Lower leg skin (tissue), 4 donors: ENCODE measurements around the gene CDH16. TPM values are rescaled to one million over a fixed set of nuclear protein-coding genes. Genes with fewer than 3 reads are reported as not detected.

Source experiments
- DNase-seq, 2 donors: peaks; one replicate each; pipeline ENCODE4 v3.0.0-alpha.2; 2019; ENCODE audit warnings: low spot score in 2 of 2
- H3K4me3 ChIP-seq: fragments of 200-600 bp; sonication (generic); 2 replicates; pipeline ENCODE4 v1.5.1; 2017; ENCODE audit warnings: mild to moderate bottlenecking, low read depth; ENCODE audit not compliant: poor library complexity, severe bottlenecking
- POLR2A ChIP-seq, 2 donors: fragments of 450-650 bp; IDR thresholded peaks; one replicate each; pipeline ENCODE4 v1.6.1; 2016 to 2017; ENCODE audit warnings: antibody characterized with exemption in 2 of 2, mild to moderate bottlenecking in 1 of 2, moderate library complexity in 1 of 2
- WGBS, 2 donors: methylation state at CpG; one replicate each; pipeline ENCODE4 v1.1.5; 2018; 5-methylcytosine and 5-hydroxymethylcytosine counted together
- intact Hi-C: fragments of 100-400 bp; cut with DNase I; formaldehyde crosslinking; loops from one replicate; pipeline ENCODE4 v1.15.0; 2023; ENCODE audit warnings: low total_unique reads
- total RNA-seq, 4 donors: library from RNA; depleted of rRNA; stranded (reverse); fragments of >200 nt; gene quantifications; one replicate each; pipeline ENCODE4 v1.1.0, GENCODE V29; 2016
- TF ChIP-seq, protein P1 (sequence below), 3 donors: fragments of 450-650 bp; IDR thresholded peaks; one replicate each; pipeline ENCODE4 v1.5.1; 2016; ENCODE audit warnings: antibody characterized with exemption in 3 of 3, mild to moderate bottlenecking in 3 of 3, moderate library complexity in 2 of 3

CDH16 gene
- total RNA-seq, 4 donors from 2014 or later, result 0.10 to 0.58 TPM; not detected in 2

GRCh38 chr16:66917741-66918140 lies 944 bp downstream of the CDH16 start:
- no peak for DNase-seq
- intact Hi-C loops, result no loop called here
- H3K4me3 ChIP-seq, result no peak overlapping the region
- TF ChIP-seq, protein P1, sequence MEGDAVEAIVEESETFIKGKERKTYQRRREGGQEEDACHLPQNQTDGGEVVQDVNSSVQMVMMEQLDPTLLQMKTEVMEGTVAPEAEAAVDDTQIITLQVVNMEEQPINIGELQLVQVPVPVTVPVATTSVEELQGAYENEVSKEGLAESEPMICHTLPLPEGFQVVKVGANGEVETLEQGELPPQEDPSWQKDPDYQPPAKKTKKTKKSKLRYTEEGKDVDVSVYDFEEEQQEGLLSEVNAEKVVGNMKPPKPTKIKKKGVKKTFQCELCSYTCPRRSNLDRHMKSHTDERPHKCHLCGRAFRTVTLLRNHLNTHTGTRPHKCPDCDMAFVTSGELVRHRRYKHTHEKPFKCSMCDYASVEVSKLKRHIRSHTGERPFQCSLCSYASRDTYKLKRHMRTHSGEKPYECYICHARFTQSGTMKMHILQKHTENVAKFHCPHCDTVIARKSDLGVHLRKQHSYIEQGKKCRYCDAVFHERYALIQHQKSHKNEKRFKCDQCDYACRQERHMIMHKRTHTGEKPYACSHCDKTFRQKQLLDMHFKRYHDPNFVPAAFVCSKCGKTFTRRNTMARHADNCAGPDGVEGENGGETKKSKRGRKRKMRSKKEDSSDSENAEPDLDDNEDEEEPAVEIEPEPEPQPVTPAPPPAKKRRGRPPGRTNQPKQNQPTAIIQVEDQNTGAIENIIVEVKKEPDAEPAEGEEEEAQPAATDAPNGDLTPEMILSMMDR (IDR thresholded peaks at IDR 0.05), result no peak
- no peak for TF ChIP-seq POLR2A (IDR thresholded peaks at IDR 0.05)
- 80 to 88% methylated on average over 8 to 9 of the region's 9 CpGs for WGBS, 2 donors

DNA sequence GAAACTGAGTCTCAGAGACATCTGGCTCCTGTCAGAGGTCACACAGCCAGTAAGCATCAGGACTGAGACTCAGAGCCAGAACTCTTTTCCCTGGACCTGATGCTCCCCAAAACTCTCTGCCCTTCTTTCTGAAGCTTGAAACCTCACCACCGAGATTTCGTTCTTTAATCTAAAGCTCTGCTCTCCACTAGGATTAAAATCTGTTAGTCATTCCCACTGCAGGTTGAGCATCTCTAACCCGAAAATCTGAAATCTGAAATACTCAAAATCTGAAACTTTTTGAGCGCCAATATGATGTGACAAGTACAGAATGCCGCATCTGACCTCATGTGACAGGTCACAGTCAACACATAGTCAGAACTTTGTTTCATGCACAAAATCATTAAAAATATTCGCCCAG lies 2.2 kb downstream of the CDH16 start:
- TF ChIP-seq, protein P1 (IDR thresholded peaks at IDR 0.05), result no peak
- TF ChIP-seq POLR2A (IDR thresholded peaks at IDR 0.05), result no peak
- 84 to 88% methylated on average over 6 of the region's 6 CpGs for WGBS, 2 donors
- no peak for DNase-seq
- intact Hi-C loops, result no loop called here
- H3K4me3 ChIP-seq, result no peak overlapping the region

GRCh38 chr16:66915041-66915440 lies 3.6 kb downstream of the CDH16 start:
- no peak for DNase-seq
- 69 to 70% methylated on average over 7 of the region's 7 CpGs for WGBS, 2 donors
- no peak overlapping the region for H3K4me3 ChIP-seq
- TF ChIP-seq, protein P1 (IDR thresholded peaks at IDR 0.05), result no peak
- TF ChIP-seq POLR2A (IDR thresholded peaks at IDR 0.05), result no peak
- intact Hi-C loops, result no loop called here

DNA sequence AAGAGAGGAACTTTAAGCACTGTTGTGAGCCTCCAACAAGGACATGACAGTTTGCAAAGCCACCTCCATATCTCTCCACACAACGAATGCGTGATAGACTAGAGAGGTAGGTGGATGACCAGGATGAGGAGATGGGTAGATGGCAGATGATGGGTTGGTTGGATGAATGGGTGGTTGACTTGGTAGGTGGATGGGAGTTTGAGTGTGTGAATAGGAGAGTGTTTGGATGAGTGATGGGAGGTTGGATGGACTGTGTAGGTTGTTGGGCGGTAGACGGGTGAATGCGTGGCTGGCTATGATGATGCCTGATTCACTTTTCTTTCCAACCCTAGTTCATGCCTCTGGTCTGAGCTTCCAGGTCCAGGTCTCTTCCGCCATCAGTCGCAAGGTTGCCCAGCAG lies 4.1 kb downstream of the CDH16 start:
- intact Hi-C loops, result no loop called here
- DNase-seq, result no peak

DNA sequence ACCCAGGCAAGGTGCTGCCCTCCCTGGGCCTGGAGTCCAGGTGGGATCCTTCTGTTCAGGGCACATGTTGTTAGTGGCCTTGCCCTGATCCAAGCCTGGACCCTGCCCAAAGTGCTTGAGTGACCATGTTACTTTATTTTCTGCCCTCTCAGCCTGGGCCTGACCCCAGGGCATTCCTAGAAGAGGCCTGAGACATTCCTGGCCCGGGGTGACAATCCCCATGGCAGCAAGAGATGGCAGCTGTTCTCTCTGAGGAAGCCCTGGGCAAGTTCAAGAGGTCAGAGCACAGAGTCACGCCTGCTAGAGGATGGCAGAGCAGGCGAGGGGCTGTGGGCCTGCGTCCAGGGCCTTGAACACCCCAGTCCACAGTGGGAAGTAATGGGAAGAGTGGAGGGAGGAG lies 5.0 kb downstream of the CDH16 start:
- no peak overlapping the region for H3K4me3 ChIP-seq
- no peak for DNase-seq
- no peak for TF ChIP-seq POLR2A (IDR thresholded peaks at IDR 0.05)
- TF ChIP-seq, protein P1 (IDR thresholded peaks at IDR 0.05), result no peak
- intact Hi-C loops, result no loop called here
- 90% methylated on average over 4 of the region's 4 CpGs for WGBS, 2 donors

More for the DNA sequence above, 4.1 kb downstream of the CDH16 start:
- WGBS, 2 donors, result 95 to 97% methylated on average over 7 of the region's 7 CpGs
- no peak overlapping the region for H3K4me3 ChIP-seq
- TF ChIP-seq, protein P1 (IDR thresholded peaks at IDR 0.05), result no peak
- TF ChIP-seq POLR2A (IDR thresholded peaks at IDR 0.05), result no peak

DNA sequence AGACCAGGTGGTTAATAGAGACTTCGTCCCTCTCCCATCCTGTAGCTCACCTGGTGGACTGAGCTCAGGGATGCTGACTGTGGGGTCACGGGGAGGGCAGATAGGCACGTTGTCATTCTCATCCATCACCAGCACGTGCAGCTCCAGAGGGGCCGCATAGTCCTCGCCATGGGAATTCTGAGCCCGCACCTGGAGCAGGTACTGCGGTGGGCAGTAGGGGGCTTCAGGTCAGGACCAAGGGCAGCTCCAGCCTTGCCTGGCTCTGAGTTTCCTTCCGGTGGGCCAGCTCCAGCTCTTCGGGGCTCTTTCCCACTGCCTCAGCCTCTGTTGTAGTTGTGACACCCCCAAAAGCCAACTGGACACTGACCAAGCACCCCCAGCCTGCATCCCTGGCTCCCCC lies 5.6 kb downstream of the CDH16 start:
- TF ChIP-seq, protein P1 (IDR thresholded peaks at IDR 0.05), result no peak
- no peak for TF ChIP-seq POLR2A (IDR thresholded peaks at IDR 0.05)
- DNase-seq, result no peak
- WGBS, 2 donors, result 48 to 75% methylated on average over 8 to 10 of the region's 10 CpGs
- intact Hi-C loops, result no loop called here
- H3K4me3 ChIP-seq, result no peak overlapping the region
